Astrocyte (in vitro differentiated cells and primary cell): ENCODE results near the gene EFNA1.

Source experiments
- EZH2 ChIP-seq: IDR thresholded peaks from 2 replicates; pipeline ENCODE4 v1.6.1; 2012; ENCODE audit warnings: mild to moderate bottlenecking, low read length, inconsistent platforms; ENCODE audit not compliant: insufficient read depth
- TF ChIP-seq, protein P1 (sequence below): IDR thresholded peaks from 2 replicates; pipeline ENCODE4 v1.5.1; 2011; ENCODE audit warnings: low read depth, mild to moderate bottlenecking, inconsistent platforms, low read length, moderate library complexity; ENCODE audit not compliant: insufficient read depth

GRCh38 chr1:155083052-155083541 lies 44.6 kb upstream of the EFNA1 start:
- TF ChIP-seq, protein P1, sequence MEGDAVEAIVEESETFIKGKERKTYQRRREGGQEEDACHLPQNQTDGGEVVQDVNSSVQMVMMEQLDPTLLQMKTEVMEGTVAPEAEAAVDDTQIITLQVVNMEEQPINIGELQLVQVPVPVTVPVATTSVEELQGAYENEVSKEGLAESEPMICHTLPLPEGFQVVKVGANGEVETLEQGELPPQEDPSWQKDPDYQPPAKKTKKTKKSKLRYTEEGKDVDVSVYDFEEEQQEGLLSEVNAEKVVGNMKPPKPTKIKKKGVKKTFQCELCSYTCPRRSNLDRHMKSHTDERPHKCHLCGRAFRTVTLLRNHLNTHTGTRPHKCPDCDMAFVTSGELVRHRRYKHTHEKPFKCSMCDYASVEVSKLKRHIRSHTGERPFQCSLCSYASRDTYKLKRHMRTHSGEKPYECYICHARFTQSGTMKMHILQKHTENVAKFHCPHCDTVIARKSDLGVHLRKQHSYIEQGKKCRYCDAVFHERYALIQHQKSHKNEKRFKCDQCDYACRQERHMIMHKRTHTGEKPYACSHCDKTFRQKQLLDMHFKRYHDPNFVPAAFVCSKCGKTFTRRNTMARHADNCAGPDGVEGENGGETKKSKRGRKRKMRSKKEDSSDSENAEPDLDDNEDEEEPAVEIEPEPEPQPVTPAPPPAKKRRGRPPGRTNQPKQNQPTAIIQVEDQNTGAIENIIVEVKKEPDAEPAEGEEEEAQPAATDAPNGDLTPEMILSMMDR = no peak
- TF ChIP-seq EZH2 = no peak
